Muscle of leg (tissue), 11 donors: ENCODE measurements around the gene SLC12A8. TPM values are rescaled to one million over a fixed set of nuclear protein-coding genes. Genes with fewer than 3 reads are reported as not detected.
A peak's percentile ranks its signal among the peaks of the same experiment; 100 is the strongest.

Source experiments
- DNase-seq: peaks from one replicate; pipeline ENCODE4 v3.0.0; 2013
- H3K27ac ChIP-seq: one replicate; pipeline ENCODE4 v1.5.1; 2013; ENCODE audit warnings: mild to moderate bottlenecking, low read length, control low read depth
- H3K27me3 ChIP-seq: one replicate; pipeline ENCODE4 v1.6.1; 2013; ENCODE audit warnings: low read length; ENCODE audit not compliant: control insufficient read depth, insufficient read depth
- H3K36me3 ChIP-seq: one replicate; pipeline ENCODE4 v1.6.1; 2013; ENCODE audit warnings: low read length; ENCODE audit not compliant: control insufficient read depth, insufficient read depth
- H3K4me1 ChIP-seq: one replicate; pipeline ENCODE4 v1.6.1; 2013; ENCODE audit warnings: low read length; ENCODE audit not compliant: control insufficient read depth, insufficient read depth
- H3K4me3 ChIP-seq: one replicate; pipeline ENCODE4 v1.5.1; 2013; ENCODE audit warnings: low read length, control low read depth
- H3K9me3 ChIP-seq: replicated peaks from 2 replicates; pipeline ENCODE4 v1.6.1; 2013; ENCODE audit warnings: low read depth, low read length; ENCODE audit not compliant: control insufficient read depth
- WGBS: methylation state at CpG from one replicate; pipeline ENCODE4 v1.1.5; 2013; ENCODE audit warnings: missing lambda C conversion rate; ENCODE audit not compliant: insufficient coverage; 5-methylcytosine and 5-hydroxymethylcytosine counted together
- polyA plus RNA-seq, 8 donors: library from polyadenylated mRNA; unstranded; fragments of 120-200 nt; gene quantifications; one replicate each; pipeline versions ENCODE4 v1.2.1 to v1.2.3, GENCODE V29; 2013; ENCODE audit warnings: inconsistent platforms in 1 of 8, low replicate concordance in 1 of 8; ENCODE audit not compliant: insufficient read length in 8 of 8, insufficient read depth in 1 of 8
- total RNA-seq: library from RNA; stranded (reverse); fragments of 120-200 nt; gene quantifications from one replicate; pipeline ENCODE4 v1.2.4, GENCODE V29; 2013

SLC12A8 gene
- total and polyA plus RNA-seq, 9 donors, result 0.31 to 2.2 (median 0.68) TPM

DNA sequence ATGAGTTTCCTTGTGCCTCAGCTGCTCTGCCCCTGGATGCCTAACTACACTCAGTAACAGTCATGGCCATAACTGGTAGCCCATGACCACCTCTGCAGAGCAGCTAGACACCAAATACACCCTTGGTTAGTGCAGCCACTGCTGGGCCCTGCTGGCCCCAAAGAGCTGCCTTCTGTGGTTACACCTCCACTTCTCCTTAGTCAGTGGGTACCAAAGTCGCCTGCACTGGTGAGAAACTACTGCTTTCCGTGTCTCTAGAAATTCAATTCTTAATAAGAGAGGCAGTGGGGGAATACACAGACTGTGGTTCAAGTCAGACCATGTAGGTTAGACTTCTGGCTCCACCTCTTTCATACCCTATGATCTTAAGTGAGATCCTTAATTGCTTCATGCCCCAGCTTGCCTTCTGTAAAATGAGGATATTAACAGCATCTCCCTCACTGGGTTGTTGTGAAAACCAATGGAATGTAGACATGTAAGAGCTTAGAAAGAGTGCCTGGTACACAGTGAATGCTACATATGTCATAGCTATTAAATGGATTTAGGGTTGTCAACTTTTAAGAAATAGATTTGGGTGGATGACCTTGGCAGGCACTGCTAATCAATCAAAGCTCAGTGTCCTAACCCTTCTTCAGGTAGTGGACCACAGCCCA, 174.9 kb downstream of the SLC12A8 start:
- no peak overlapping the region for H3K27ac ChIP-seq
- H3K4me1 ChIP-seq, result peaks cover 45% of the 10 kb centered on the region
- no CpG with 5 or more reads among the region's 2 CpGs for WGBS

DNA sequence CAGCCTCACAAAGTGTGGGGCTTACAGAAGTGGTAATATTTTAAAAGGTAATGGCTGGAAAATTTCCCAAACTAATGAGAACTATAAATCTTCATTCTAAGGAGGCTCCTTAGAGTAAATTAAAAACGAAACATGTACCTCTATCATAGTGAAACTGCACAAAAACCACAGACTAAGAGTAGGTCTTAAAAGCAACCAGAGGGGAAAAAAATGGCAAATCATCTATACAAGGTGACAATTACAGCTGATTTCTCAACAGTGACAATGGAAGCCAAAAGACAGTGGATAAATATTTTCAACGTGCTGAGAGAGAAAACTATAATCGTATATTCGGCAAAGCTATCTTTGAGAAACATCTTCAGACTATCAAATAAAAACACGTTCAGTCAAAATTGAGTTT, 177.3 kb downstream of the SLC12A8 start:
- Histone ChIP-seq H3K4me3 (no peak overlapping the region), H3K9me3 (peaks cover 3% of the 10 kb centered on the region), H3K4me1 (peaks cover 41% of the 10 kb centered on the region), H3K36me3 (peaks cover 3% of the 10 kb centered on the region), H3K27me3 (no peaks in the 10 kb centered on the region), H3K27ac (no peak overlapping the region)
- WGBS, result no CpG with 5 or more reads among the region's 5 CpGs
- no peak for DNase-seq

More for the DNA sequence above, 174.9 kb downstream of the SLC12A8 start:
- Histone ChIP-seq H3K27me3 (no peaks in the 10 kb centered on the region), H3K9me3 (peaks cover 3% of the 10 kb centered on the region), H3K4me3 (no peak overlapping the region), H3K36me3 (no peaks in the 10 kb centered on the region)
- no peak for DNase-seq

DNA sequence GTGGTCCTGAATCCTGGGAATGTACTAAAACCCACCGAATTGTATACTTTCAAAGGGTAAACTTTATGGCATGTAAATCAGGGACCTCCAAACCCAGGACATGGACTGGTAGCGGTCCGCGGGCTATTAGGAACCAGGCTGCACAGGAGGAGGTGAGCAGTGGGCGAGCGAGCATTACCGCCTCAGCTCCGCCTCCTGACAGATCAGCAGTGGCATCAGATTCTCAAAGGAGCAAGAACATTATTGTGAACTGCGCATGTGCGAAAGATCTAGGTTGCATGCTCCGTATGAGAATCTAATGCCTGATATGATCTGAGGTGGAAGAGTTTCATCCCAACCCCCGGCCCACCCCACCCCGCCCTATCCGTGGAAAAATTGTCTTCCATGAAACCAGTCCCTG, 178.9 kb downstream of the SLC12A8 start:
- no peaks in the 10 kb centered on the region for H3K27me3 ChIP-seq
- H3K9me3 ChIP-seq, result peaks cover 3% of the 10 kb centered on the region
- H3K36me3 ChIP-seq, result peaks cover 11% of the 10 kb centered on the region
- DNase-seq, result no peak
- peaks cover 27% of the 10 kb centered on the region for H3K4me1 ChIP-seq
- H3K4me3 ChIP-seq, result no peak overlapping the region
- peak overlapping the region; percentile 78 for H3K27ac ChIP-seq
- 88% methylated on average over 9 of the region's 14 CpGs for WGBS

DNA sequence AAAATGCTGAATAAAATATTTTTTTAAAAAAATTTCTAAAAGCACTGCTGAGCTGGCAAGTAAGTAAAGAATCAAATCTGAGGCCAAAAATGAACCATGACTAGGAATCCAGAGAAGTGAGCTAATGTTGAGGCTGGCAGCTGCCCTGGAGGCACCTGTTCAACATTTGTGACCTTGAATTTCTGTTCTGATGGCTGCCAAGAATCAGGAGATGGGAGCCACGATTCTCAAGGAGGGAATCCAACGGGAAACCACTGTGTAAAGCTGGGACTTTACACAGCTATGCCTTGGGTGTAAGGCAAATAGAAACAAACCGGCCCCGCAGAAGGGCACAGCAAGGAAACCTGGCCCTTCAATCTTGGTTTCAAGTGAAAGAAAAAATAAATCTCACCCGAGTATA, 179.4 kb downstream of the SLC12A8 start:
- no peaks in the 10 kb centered on the region for H3K27me3 ChIP-seq
- H3K4me1 ChIP-seq, result peaks cover 22% of the 10 kb centered on the region
- peak; percentile 70 for DNase-seq
- peaks cover 3% of the 10 kb centered on the region for H3K9me3 ChIP-seq
- H3K27ac ChIP-seq, result peak overlapping the region; percentile 78
- 60% methylated on average over 2 of the region's 5 CpGs for WGBS
- no peak overlapping the region for H3K4me3 ChIP-seq
- H3K36me3 ChIP-seq, result peaks cover 12% of the 10 kb centered on the region

DNA sequence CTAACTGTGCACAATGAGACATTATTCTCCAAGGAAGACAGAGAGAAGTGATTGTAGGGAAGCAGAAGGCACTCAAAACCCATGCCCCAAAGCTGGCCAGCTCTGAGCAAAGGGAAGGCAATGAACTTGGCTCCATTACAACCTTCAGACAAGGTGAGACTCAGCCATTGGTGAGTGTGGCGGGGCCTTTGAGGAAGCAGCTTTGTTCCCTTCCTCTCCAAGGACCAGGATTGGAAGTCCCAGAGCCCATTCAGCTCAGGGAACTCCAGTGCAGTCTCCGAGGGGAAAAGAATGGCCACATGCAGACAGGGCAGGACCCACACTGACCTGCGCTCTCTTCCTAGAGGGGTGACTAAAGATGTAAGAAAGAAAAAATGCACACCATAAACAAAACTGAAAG, 179.9 kb downstream of the SLC12A8 start:
- no peak overlapping the region for H3K4me3 ChIP-seq
- no CpG with 5 or more reads among the region's 3 CpGs for WGBS
- no peak for DNase-seq
- H3K4me1 ChIP-seq, result peaks cover 19% of the 10 kb centered on the region
- no peaks in the 10 kb centered on the region for H3K27me3 ChIP-seq
- H3K27ac ChIP-seq, result peak overlapping the region; percentile 78
- H3K9me3 ChIP-seq, result peaks cover 3% of the 10 kb centered on the region
- peaks cover 17% of the 10 kb centered on the region for H3K36me3 ChIP-seq

Other genes starting within 250 kb of the SLC12A8 start
- gene HEG1, start 156.8 kb downstream of the SLC12A8 start, total RNA-seq, result 21.8 TPM
- 10 to 100 TPM; 19.3 to 43.4 (median 33.2) TPM for gene HEG1, start 156.8 kb downstream of the SLC12A8 start, polyA plus RNA-seq
- 36.0 TPM for gene ZNF148, start 162.6 kb upstream of the SLC12A8 start, total RNA-seq
- 10 to 100 TPM; 12.9 to 25.0 (median 19.7) TPM for gene ZNF148, start 162.6 kb upstream of the SLC12A8 start, polyA plus RNA-seq